CD4-positive, alpha-beta T cell treated with Interleukin-15 for 1 hour (primary cell): ENCODE results near the gene GALNT14.
A peak's percentile ranks its signal among the peaks of the same experiment; 100 is the strongest.
"Not testable (repeated sequence)": the region's sequence is repeated elsewhere in the genome, so short reads cannot be mapped to it uniquely, and the experiment has no call there.

Source experiments
- DNase-seq: peaks from one replicate; pipeline ENCODE4 v3.0.0-alpha.2; 2020

GALNT14 gene

GRCh38 chr2:31138037-31138962 is at the start of gene GALNT14:
GALNT14 (minus strand) TSS chr2:31138440; CDS start chr2:31138086, 354 bp downstream.
- peak; percentile 27 for DNase-seq

GRCh38 chr2:31187166-31187565 is 48.9 kb upstream of the GALNT14 start:
- DNase-seq = no peak

GRCh38 chr2:31183973-31184372 is 45.7 kb upstream of the GALNT14 start:
- not testable (repeated sequence) for DNase-seq

- no peak for DNase-seq
Observed at GRCh38 chr2:31176742-31177141, 38.5 kb upstream of the GALNT14 start.

- DNase-seq = no peak
Observed at GRCh38 chr2:31171142-31171541, 32.9 kb upstream of the GALNT14 start.

GRCh38 chr2:31170071-31170698 is 31.9 kb upstream of the GALNT14 start:
- DNase-seq = peak; percentile 56

GRCh38 chr2:31168291-31168690 is 30.1 kb upstream of the GALNT14 start:
- DNase-seq = no peak

GRCh38 chr2:31166925-31167324 is 28.7 kb upstream of the GALNT14 start:
- no peak for DNase-seq

- DNase-seq = no peak
Observed at GRCh38 chr2:31163011-31163539, 24.8 kb upstream of the GALNT14 start.

GRCh38 chr2:31161637-31162036 is 23.4 kb upstream of the GALNT14 start:
- DNase-seq = no peak

- no peak for DNase-seq
Observed at GRCh38 chr2:31151501-31151900, 13.3 kb upstream of the GALNT14 start.

- DNase-seq = no peak
Observed at GRCh38 chr2:31150120-31150670, 12.0 kb upstream of the GALNT14 start.

GRCh38 chr2:31148514-31148913 is 10.3 kb upstream of the GALNT14 start:
- DNase-seq = no peak

- no peak for DNase-seq
Observed at GRCh38 chr2:31147645-31148044, 9.4 kb upstream of the GALNT14 start.

- DNase-seq = no peak
Observed at GRCh38 chr2:31142110-31142509, 3.9 kb upstream of the GALNT14 start.

GRCh38 chr2:31141443-31142085 is 3.3 kb upstream of the GALNT14 start:
- no peak for DNase-seq

GRCh38 chr2:31140151-31140550 is 1.9 kb upstream of the GALNT14 start:
- no peak for DNase-seq

- no peak for DNase-seq
Observed at GRCh38 chr2:31139671-31140070, 1.4 kb upstream of the GALNT14 start.

- DNase-seq = no peak
Observed at GRCh38 chr2:31137211-31138036, 816 bp downstream of the GALNT14 start.

- DNase-seq = no peak
Observed at GRCh38 chr2:31136732-31137131, 1.5 kb downstream of the GALNT14 start.

GRCh38 chr2:31136000-31136399 is 2.2 kb downstream of the GALNT14 start:
- no peak for DNase-seq

GRCh38 chr2:31134480-31134879 is 3.8 kb downstream of the GALNT14 start:
- DNase-seq = no peak
